Fibroblast of lung (primary cell): ENCODE measurements around the gene ACER3. TPM values are rescaled to one million over a fixed set of nuclear protein-coding genes. Genes with fewer than 3 reads are reported as not detected.

ENCODE experiments used
- DNase-seq, 2 donors: peaks; one replicate each; pipeline versions ENCODE4 v3.0.0 to v3.0.0-alpha.2; 2010; ENCODE audit warnings: low read depth in 2 of 2
- H2AFZ ChIP-seq: 2 replicates; pipeline ENCODE4 v1.5.1; 2012; ENCODE audit warnings: low read length, control low read depth, inconsistent platforms
- H3K27ac ChIP-seq: 2 replicates; pipeline ENCODE4 v1.5.1; 2011; ENCODE audit warnings: low read length, control low read depth; ENCODE audit not compliant: insufficient read depth
- H3K27me3 ChIP-seq: 2 replicates; pipeline ENCODE4 v1.5.1; 2011; ENCODE audit warnings: mild to moderate bottlenecking, low read length; ENCODE audit not compliant: control insufficient read depth, insufficient read depth
- H3K36me3 ChIP-seq: 2 replicates; pipeline ENCODE4 v1.5.1; 2011; ENCODE audit warnings: low read length; ENCODE audit not compliant: control insufficient read depth, insufficient read depth
- H3K4me1 ChIP-seq: 2 replicates; pipeline ENCODE4 v1.5.1; 2011; ENCODE audit warnings: low read length; ENCODE audit not compliant: control insufficient read depth, insufficient read depth; ENCODE audit errors: extremely low read depth
- H3K4me2 ChIP-seq: 2 replicates; pipeline ENCODE4 v1.5.1; 2011; ENCODE audit warnings: low read length, control low read depth; ENCODE audit not compliant: insufficient read depth; ENCODE audit errors: extremely low read depth
- H3K4me3 ChIP-seq, 4 experiments: fragments of 200-600 bp in 1 of 4; sonication (generic) in 1 of 4; replicated peaks in 1 of 4; 2 replicates each; pipeline ENCODE4 v1.5.1; 2011 to 2016; ENCODE audit warnings: low read length in 4 of 4, low read depth in 3 of 4, mild to moderate bottlenecking in 3 of 4, control low read depth in 2 of 4, inconsistent platforms in 1 of 4, mixed read lengths in 1 of 4; ENCODE audit not compliant: insufficient read depth in 1 of 4; ENCODE audit errors: control extremely low read depth in 1 of 4
- H3K79me2 ChIP-seq: 2 replicates; pipeline ENCODE4 v1.5.1; 2012; ENCODE audit warnings: mild to moderate bottlenecking, low read length, inconsistent platforms; ENCODE audit not compliant: control insufficient read depth, insufficient read depth
- H3K9ac ChIP-seq: 2 replicates; pipeline ENCODE4 v1.5.1; 2011; ENCODE audit warnings: mild to moderate bottlenecking, low read length, control low read depth; ENCODE audit not compliant: insufficient read depth
- H3K9me3 ChIP-seq: 2 replicates; pipeline ENCODE4 v1.5.1; 2012; ENCODE audit warnings: low read depth, low read length; ENCODE audit not compliant: control insufficient read depth, insufficient read depth
- H4K20me1 ChIP-seq: 2 replicates; pipeline ENCODE4 v1.5.1; 2011; ENCODE audit warnings: low read length; ENCODE audit not compliant: control insufficient read depth, insufficient read depth; ENCODE audit errors: extremely low read depth
- EZH2 ChIP-seq: IDR thresholded peaks from 2 replicates; pipeline ENCODE4 v1.5.1; 2012; ENCODE audit warnings: low read length, control low read depth, mild to moderate bottlenecking; ENCODE audit errors: missing control alignments
- polyA plus RNA-seq, 2 donors: library from polyadenylated mRNA; depleted of rRNA in 1 of 2; stranded (reverse) in 1 of 2; unstranded in 1 of 2; fragments of >200 nt; gene quantifications; 2 replicates each; pipeline ENCODE4 v1.2.1, GENCODE V29; 2011 to 2012; ENCODE audit warnings: missing spikeins in 1 of 2
- total RNA-seq: library from RNA; depleted of rRNA; stranded (reverse); fragments of >200 nt; gene quantifications from 2 replicates; pipeline ENCODE4 v1.2.1, GENCODE V29; 2014
- TF ChIP-seq, protein P1 (sequence below), 2 donors: IDR thresholded peaks in 1 of 2; conservative IDR thresholded peaks in 1 of 2; 1 replicate in 1 of 2; 2 replicates in 1 of 2; pipeline ENCODE4 v1.5.1; 2011 to 2012; ENCODE audit warnings: low read length in 2 of 2, control low read depth in 1 of 2, inconsistent platforms in 1 of 2, low read depth in 1 of 2, mild to moderate bottlenecking in 1 of 2

ACER3 gene
- total and polyA plus RNA-seq, 2 donors (not counting 1 experiment from before 2014, with no cell fraction given) = 6.1 to 22.3 TPM

DNA sequence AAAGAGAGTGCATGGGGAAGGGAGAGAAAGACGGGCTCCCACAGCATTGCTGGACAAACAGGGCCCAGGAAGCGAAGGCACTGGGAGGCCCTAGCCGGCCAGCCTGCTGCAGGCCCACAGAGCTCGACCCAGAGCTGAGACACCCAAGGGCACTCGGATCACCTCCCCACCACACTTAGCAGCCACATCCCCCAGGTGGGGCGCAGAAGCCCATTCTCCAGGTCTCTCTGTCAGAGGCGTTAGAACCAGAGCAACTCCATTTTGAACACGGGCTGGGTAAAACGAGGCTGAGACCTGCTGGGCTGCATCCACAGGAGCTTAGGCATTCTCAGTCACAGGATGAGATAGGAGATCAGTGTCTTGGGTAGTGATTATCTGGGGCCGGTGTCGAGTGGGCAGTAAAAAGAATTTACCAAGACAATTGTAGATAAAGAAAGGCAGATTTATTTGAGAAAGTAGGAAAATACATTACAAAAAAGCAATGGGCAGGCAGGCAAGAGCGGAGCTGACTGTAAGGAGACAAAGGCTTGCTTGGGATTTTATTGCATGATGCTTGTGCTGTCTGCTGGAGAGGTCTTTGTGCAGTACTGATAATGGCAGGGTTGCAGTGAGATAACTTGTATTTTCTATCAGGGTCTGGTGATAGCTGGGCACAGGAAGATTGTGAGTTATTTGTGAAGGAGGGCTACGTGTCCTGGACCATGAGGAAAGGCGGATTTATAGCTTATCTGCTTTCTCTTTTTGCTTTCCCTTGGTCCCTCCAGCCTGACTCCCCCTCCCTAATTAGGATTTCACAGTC lies 192.7 kb downstream of the ACER3 start:
- no peak overlapping the region for H3K9ac ChIP-seq
- H2AFZ ChIP-seq = no peak overlapping the region
- H3K4me2 ChIP-seq = no peak overlapping the region
- H3K4me1 ChIP-seq = no peaks in the 10 kb centered on the region
- no peak for DNase-seq
- peaks cover 10% of the 10 kb centered on the region for H3K27me3 ChIP-seq
- no peaks in the 10 kb centered on the region for H3K79me2 ChIP-seq
- no peak overlapping the region for H3K4me3 ChIP-seq
- no peaks in the 10 kb centered on the region for H4K20me1 ChIP-seq
- TF ChIP-seq, protein P1, sequence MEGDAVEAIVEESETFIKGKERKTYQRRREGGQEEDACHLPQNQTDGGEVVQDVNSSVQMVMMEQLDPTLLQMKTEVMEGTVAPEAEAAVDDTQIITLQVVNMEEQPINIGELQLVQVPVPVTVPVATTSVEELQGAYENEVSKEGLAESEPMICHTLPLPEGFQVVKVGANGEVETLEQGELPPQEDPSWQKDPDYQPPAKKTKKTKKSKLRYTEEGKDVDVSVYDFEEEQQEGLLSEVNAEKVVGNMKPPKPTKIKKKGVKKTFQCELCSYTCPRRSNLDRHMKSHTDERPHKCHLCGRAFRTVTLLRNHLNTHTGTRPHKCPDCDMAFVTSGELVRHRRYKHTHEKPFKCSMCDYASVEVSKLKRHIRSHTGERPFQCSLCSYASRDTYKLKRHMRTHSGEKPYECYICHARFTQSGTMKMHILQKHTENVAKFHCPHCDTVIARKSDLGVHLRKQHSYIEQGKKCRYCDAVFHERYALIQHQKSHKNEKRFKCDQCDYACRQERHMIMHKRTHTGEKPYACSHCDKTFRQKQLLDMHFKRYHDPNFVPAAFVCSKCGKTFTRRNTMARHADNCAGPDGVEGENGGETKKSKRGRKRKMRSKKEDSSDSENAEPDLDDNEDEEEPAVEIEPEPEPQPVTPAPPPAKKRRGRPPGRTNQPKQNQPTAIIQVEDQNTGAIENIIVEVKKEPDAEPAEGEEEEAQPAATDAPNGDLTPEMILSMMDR (conservative IDR thresholded peaks at IDR 0.05 in 1 of 2, IDR thresholded peaks at IDR 0.05 in 1 of 2; ENCODE audit: low read depth in 1 of 2, low read length in 2 of 2) = no peak
- no peak for TF ChIP-seq EZH2
- no peaks in the 10 kb centered on the region for H3K36me3 ChIP-seq
- H3K9me3 ChIP-seq = no peaks in the 10 kb centered on the region
- H3K27ac ChIP-seq = no peak overlapping the region

DNA sequence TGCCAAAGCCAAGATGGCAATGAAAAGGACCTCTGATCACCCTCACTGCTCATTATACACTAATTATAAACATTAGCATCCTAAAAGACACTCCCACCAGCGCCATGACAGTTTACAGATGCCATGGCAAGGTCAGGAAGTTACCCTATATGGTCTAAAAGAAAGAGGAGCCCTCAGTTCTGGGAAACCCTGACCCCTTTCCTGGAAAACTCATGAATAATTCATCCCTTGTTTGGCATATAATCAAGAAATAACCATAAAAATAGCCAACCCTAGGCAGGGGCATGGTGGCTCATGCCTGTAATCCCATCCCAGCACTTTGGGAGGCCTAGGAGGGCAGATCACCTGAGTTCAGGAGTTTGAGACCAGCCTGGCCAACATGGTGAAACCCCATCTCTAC lies 193.4 kb downstream of the ACER3 start:
- TF ChIP-seq, protein P1 (conservative IDR thresholded peaks at IDR 0.05 in 1 of 2, IDR thresholded peaks at IDR 0.05 in 1 of 2; ENCODE audit: low read depth in 1 of 2, low read length in 2 of 2) = no peak
- no peak for TF ChIP-seq EZH2
- Histone ChIP-seq H2AFZ (no peak overlapping the region), H3K27ac (no peak overlapping the region), H3K79me2 (no peaks in the 10 kb centered on the region), H3K9me3 (no peaks in the 10 kb centered on the region), H4K20me1 (no peaks in the 10 kb centered on the region), H3K4me2 (no peak overlapping the region), H3K4me3 (no peak overlapping the region), H3K36me3 (no peaks in the 10 kb centered on the region), H3K27me3 (peaks cover 10% of the 10 kb centered on the region), H3K4me1 (no peaks in the 10 kb centered on the region), H3K9ac (no peak overlapping the region)
- DNase-seq = no peak

DNA sequence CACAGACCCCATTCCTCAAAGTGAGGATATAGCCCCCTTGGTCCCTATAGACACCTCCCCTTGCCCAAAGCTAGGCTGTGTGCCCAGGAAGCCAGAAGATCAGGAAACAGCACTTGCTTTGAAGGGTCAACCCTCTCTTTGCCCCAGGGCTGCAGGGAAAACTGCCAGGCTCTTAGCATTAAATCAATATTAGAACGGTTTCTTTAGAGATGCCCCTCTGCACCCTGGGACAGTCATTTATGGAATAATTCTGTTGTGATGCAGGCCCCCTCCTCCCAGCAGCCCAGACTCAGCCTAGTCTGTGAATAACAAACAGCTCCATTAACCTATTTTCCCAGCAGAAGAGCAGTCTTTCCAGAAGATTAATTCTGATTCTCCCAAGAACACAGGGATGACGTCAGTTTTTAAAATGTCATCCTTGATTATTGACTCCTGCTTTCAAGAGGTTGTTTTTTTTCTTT lies 194.4 kb downstream of the ACER3 start:
- TF ChIP-seq, protein P1 (conservative IDR thresholded peaks at IDR 0.05 in 1 of 2, IDR thresholded peaks at IDR 0.05 in 1 of 2; ENCODE audit: low read depth in 1 of 2, low read length in 2 of 2) = no peak
- no peak for TF ChIP-seq EZH2
- Histone ChIP-seq H3K27ac (no peak overlapping the region), H3K4me2 (no peak overlapping the region), H3K4me3 (no peak overlapping the region), H3K79me2 (no peaks in the 10 kb centered on the region), H3K4me1 (no peaks in the 10 kb centered on the region), H3K9ac (no peak overlapping the region), H3K36me3 (no peaks in the 10 kb centered on the region), H2AFZ (no peak overlapping the region), H3K9me3 (no peaks in the 10 kb centered on the region), H4K20me1 (no peaks in the 10 kb centered on the region), H3K27me3 (peaks cover 10% of the 10 kb centered on the region)
- no peak for DNase-seq
